SK-N-SH (cell line): Measurements from ENCODE around the gene TRAF1. TPM values are rescaled to one million over a fixed set of nuclear protein-coding genes. Genes with fewer than 3 reads are reported as not detected.

Experiments
- CTCF ChIA-PET: fragments of 300-600, 350-600 bp; formaldehyde crosslinking; extraction: SDS; loops from one replicate; lab custom pipeline; 2021; lab: Yijun Ruan, JAX
- POLR2A ChIA-PET: fragments of 350-600 bp; sonication (Branson Sonifier 250); formaldehyde crosslinking; extraction: SDS; loops from one replicate; lab custom pipeline; 2020; ENCODE audit warnings: antibody characterized with exemption, inconsistent platforms; lab: Yijun Ruan, JAX
- DNase-seq: peaks from one replicate; pipeline ENCODE4 v3.0.0; 2012
- H2AFZ ChIP-seq: fragments of 200-600 bp; sonication (generic); 2 replicates; pipeline ENCODE4 v1.8.1; 2016; ENCODE audit warnings: antibody characterized with exemption, mild to moderate bottlenecking, low read depth
- H3F3A ChIP-seq: fragments of 200-600 bp; sonication (generic); replicated peaks from 2 replicates; pipeline ENCODE3; 2016; ENCODE audit warnings: antibody characterized with exemption, mild to moderate bottlenecking; ENCODE audit not compliant: insufficient read depth
- H3K27ac ChIP-seq, 2 experiments: fragments of 200-500 bp in 1 of 2; fragments of 200-600 bp in 1 of 2; sonication (Bioruptor generic) in 1 of 2; sonication (generic), shearing (Covaris generic) in 1 of 2; 2 replicates each; pipeline versions ENCODE4 v1.5.1 to v1.6.1; 2014 to 2016; ENCODE audit warnings: low read depth in 2 of 2, inconsistent platforms in 1 of 2, low read length in 1 of 2, mild to moderate bottlenecking in 1 of 2, mixed read lengths in 1 of 2
- H3K27me3 ChIP-seq: fragments of 200-600 bp; sonication (generic), shearing (Covaris generic); 2 replicates; pipeline ENCODE4 v1.6.1; 2016; ENCODE audit warnings: mixed run types; ENCODE audit not compliant: insufficient read depth
- H3K36me3 ChIP-seq, 2 experiments: fragments of 200-500 bp in 1 of 2; fragments of 200-600 bp in 1 of 2; sonication (Bioruptor generic) in 1 of 2; sonication (generic) in 1 of 2; replicated peaks in 1 of 2; 2 replicates each; pipeline versions ENCODE3 to v1.5.1; 2014 to 2016; ENCODE audit warnings: low read length in 1 of 2, mild to moderate bottlenecking in 1 of 2; ENCODE audit not compliant: insufficient read depth in 2 of 2, control insufficient read depth in 1 of 2
- H3K4me1 ChIP-seq, 2 experiments: fragments of 200-500 bp in 1 of 2; fragments of 200-600 bp in 1 of 2; sonication (Bioruptor generic) in 1 of 2; sonication (generic), shearing (Covaris generic) in 1 of 2; 2 replicates each; pipeline versions ENCODE4 v1.5.1 to v1.6.1; 2014 to 2016; ENCODE audit warnings: low read depth in 1 of 2, low read length in 1 of 2, mixed run types in 1 of 2; ENCODE audit not compliant: insufficient read depth in 2 of 2, control insufficient read depth in 1 of 2
- H3K4me2 ChIP-seq: fragments of 200-600 bp; sonication (generic), shearing (Covaris generic); 2 replicates; pipeline ENCODE4 v1.6.1; 2017; ENCODE audit warnings: mixed run types
- H3K4me3 ChIP-seq, 2 experiments: fragments of 200-500 bp in 1 of 2; fragments of 200-600 bp in 1 of 2; sonication (Bioruptor generic) in 1 of 2; sonication (generic), shearing (Covaris generic) in 1 of 2; 2 replicates each; pipeline versions ENCODE4 v1.5.1 to v1.8.1; 2014 to 2016; ENCODE audit warnings: low read depth in 2 of 2, inconsistent platforms in 1 of 2, low read length in 1 of 2, mild to moderate bottlenecking in 1 of 2, mixed read lengths in 1 of 2, moderate library complexity in 1 of 2
- H3K79me2 ChIP-seq: fragments of 200-600 bp; sonication (generic); 2 replicates; pipeline ENCODE4 v1.8.1; 2017; ENCODE audit warnings: mild to moderate bottlenecking; ENCODE audit not compliant: insufficient read depth
- H3K9ac ChIP-seq: fragments of 200-600 bp; sonication (generic); 2 replicates; pipeline ENCODE4 v1.6.1; 2017; ENCODE audit warnings: mixed run types
- H3K9me2 ChIP-seq: fragments of 200-600 bp; sonication (generic); 2 replicates; pipeline ENCODE4 v1.6.1; 2017; ENCODE audit warnings: mixed run types
- H3K9me3 ChIP-seq: fragments of 200-600 bp; sonication (generic); 2 replicates; pipeline ENCODE4 v1.6.1; 2017; ENCODE audit warnings: mixed run types, mild to moderate bottlenecking, moderate library complexity
- H4K20me1 ChIP-seq: fragments of 200-600 bp; sonication (generic); 2 replicates; pipeline ENCODE4 v1.6.1; 2017; ENCODE audit warnings: mild to moderate bottlenecking, mixed run types; ENCODE audit not compliant: insufficient read depth
- CHD2 ChIP-seq: fragments of 150-350 bp; IDR thresholded peaks from 2 replicates; pipeline ENCODE4 v1.6.1; 2018; ENCODE audit warnings: low read length; ENCODE audit not compliant: partially characterized antibody
- ELF1 ChIP-seq: IDR thresholded peaks from 2 replicates; pipeline ENCODE4 v1.4.0; 2012
- EP300 ChIP-seq, 2 experiments: IDR thresholded peaks; 2 replicates each; pipeline versions ENCODE4 v1.4.0 to v1.6.1; 2012; ENCODE audit warnings: borderline replicate concordance in 1 of 2, low read depth in 1 of 2, low read length in 1 of 2
- FOSL2 ChIP-seq: IDR thresholded peaks from 2 replicates; pipeline ENCODE4 v1.4.0; 2012; ENCODE audit warnings: low read depth, mild to moderate bottlenecking, moderate library complexity, borderline replicate concordance
- FOXJ3 ChIP-seq: sonication (generic); formaldehyde crosslinking; IDR thresholded peaks from 2 replicates; pipeline ENCODE4 v1.5.1; 2020; ENCODE audit warnings: mild to moderate bottlenecking, missing genetic modification reagents
- FOXM1 ChIP-seq: IDR thresholded peaks from 2 replicates; pipeline ENCODE4 v1.4.0; 2012; ENCODE audit warnings: low read depth, mild to moderate bottlenecking
- GABPA ChIP-seq: IDR thresholded peaks from 2 replicates; pipeline ENCODE4 v1.4.0; 2012; ENCODE audit warnings: low read depth, mild to moderate bottlenecking
- MEF2A ChIP-seq: IDR thresholded peaks from 2 replicates; pipeline ENCODE4 v1.4.0; 2012; ENCODE audit warnings: low read depth, borderline replicate concordance
- MXI1 ChIP-seq: IDR thresholded peaks from 2 replicates; pipeline ENCODE4 v1.6.1; 2012; ENCODE audit warnings: mild to moderate bottlenecking, low read depth, low read length, improper control_type of control experiment
- NRF1 ChIP-seq: IDR thresholded peaks from 2 replicates; pipeline ENCODE4 v1.6.1; 2012; ENCODE audit warnings: low read depth, mild to moderate bottlenecking, low read length
- POLR2AphosphoS5 ChIP-seq: IDR thresholded peaks from 2 replicates; pipeline ENCODE4 v1.6.1; 2012; ENCODE audit warnings: low read depth, low read length
- RCOR1 ChIP-seq: fragments of 150-350 bp; IDR thresholded peaks from 2 replicates; pipeline ENCODE4 v1.6.1; 2017; ENCODE audit warnings: antibody characterized with exemption, low read length
- RFX5 ChIP-seq: IDR thresholded peaks from 2 replicates; pipeline ENCODE4 v1.6.1; 2012; ENCODE audit warnings: mild to moderate bottlenecking, improper control_type of control experiment, low read length
- RXRA ChIP-seq: IDR thresholded peaks from 2 replicates; pipeline ENCODE4 v1.4.0; 2012; ENCODE audit warnings: low read depth, mild to moderate bottlenecking, borderline replicate concordance
- SIN3A ChIP-seq: IDR thresholded peaks from 2 replicates; pipeline ENCODE4 v1.6.1; 2012; ENCODE audit warnings: low read depth, mild to moderate bottlenecking, low read length, moderate library complexity, borderline replicate concordance
- SMC3 ChIP-seq: IDR thresholded peaks from 2 replicates; pipeline ENCODE4 v1.6.1; 2012; ENCODE audit warnings: low read depth, low read length, improper control_type of control experiment
- TCF12 ChIP-seq: IDR thresholded peaks from 2 replicates; pipeline ENCODE4 v1.4.0; 2012
- TEAD4 ChIP-seq: IDR thresholded peaks from 2 replicates; pipeline ENCODE4 v1.4.0; 2012; ENCODE audit warnings: mild to moderate bottlenecking, borderline replicate concordance; ENCODE audit not compliant: insufficient read depth
- WGBS: methylation state at CpG from one replicate; pipeline ENCODE4 v1.1.6; 2017; ENCODE audit warnings: low lambda C conversion rate; 5-methylcytosine and 5-hydroxymethylcytosine counted together
- polyA plus RNA-seq, 3 experiments: library from polyadenylated mRNA; depleted of rRNA; stranded (reverse); fragments of >200 nt; gene quantifications; 2 replicates each; pipeline ENCODE4 v1.2.3, GENCODE V29; 2012
- TF ChIP-seq, protein P1 (sequence below): IDR thresholded peaks from 2 replicates; pipeline ENCODE4; 2012
- TF ChIP-seq, protein P2 (sequence below): fragments of 150-350 bp; IDR thresholded peaks from 2 replicates; pipeline ENCODE4 v1.6.1; 2017; ENCODE audit warnings: antibody characterized with exemption, low read length, low read depth, borderline replicate concordance
- TF ChIP-seq, protein P3 (sequence below): IDR thresholded peaks from 2 replicates; pipeline ENCODE4 v1.4.0; 2012; ENCODE audit warnings: low read depth, borderline replicate concordance
- TF ChIP-seq, protein P4 (sequence below): fragments of 200-600 bp; sonication (generic); IDR thresholded peaks from 2 replicates; pipeline ENCODE4 v1.6.1; 2017; ENCODE audit warnings: antibody characterized with exemption, mild to moderate bottlenecking, moderate library complexity
- TF ChIP-seq, protein P5 (sequence below): IDR thresholded peaks from 2 replicates; pipeline ENCODE4 v1.4.0; 2012; ENCODE audit warnings: low read depth
- TF ChIP-seq, protein P6 (sequence below): fragments of 150-350 bp; IDR thresholded peaks from 2 replicates; pipeline ENCODE4 v1.6.1; 2016; ENCODE audit warnings: mild to moderate bottlenecking, low read depth, low read length
- TF ChIP-seq, protein P7 (sequence below): IDR thresholded peaks from 2 replicates; pipeline ENCODE4 v1.6.1; 2012; ENCODE audit warnings: mild to moderate bottlenecking, low read depth, low read length, moderate library complexity

TRAF1 gene
- polyA plus RNA-seq, 1 of the 3 experiments (the other 2 are of a cell fraction) = 1.2 TPM

DNA sequence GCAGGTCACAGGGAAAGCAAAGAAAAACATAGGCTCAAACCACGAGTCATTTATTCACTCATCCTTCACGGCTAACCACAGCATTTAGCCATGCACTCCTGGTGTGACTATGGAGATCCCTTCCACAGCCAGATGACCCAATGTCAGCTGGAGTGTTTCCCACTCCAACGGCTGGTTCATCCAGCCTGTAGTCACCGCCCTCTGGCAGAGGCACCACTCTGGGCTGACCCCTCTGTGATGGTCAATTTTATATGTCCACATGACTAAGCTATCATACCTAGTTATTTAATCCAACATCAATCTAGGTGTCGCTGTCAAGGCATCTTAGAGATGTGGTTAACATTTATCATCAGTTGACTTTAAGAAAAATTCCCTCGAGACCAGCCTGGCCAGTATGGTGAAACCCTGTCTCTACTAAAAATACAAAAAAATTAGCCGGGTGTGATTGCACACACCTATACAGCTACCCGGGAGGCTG lies 40.1 kb downstream of the TRAF1 start:
- DNase-seq = no peak
- 68% methylated on average over 8 of the region's 8 CpGs for WGBS
- CTCF ChIA-PET = interaction anchor here (1.1 to 1.8 kb wide), 5 partner anchors 9 to 50 kb away, joined by 3 to 4 read pairs (median 4); no protein-coding TSS in a partner anchor
- H3K4me1 ChIP-seq = peaks cover 5 to 11% of the 10 kb centered on the region in 2 experiments; a peak in 2 of 4 replicates
- H2AFZ ChIP-seq = no peak overlapping the region
- H3K4me2 ChIP-seq = no peak overlapping the region
- H3K9me2 ChIP-seq = no peaks in the 10 kb centered on the region
- H3K36me3 ChIP-seq = no peaks in the 10 kb centered on the region
- no peaks in the 10 kb centered on the region for H3F3A ChIP-seq
- H3K79me2 ChIP-seq = no peaks in the 10 kb centered on the region
- no peak overlapping the region for H3K27ac ChIP-seq
- H3K27me3 ChIP-seq = no peaks in the 10 kb centered on the region
- POLR2A ChIA-PET = no interaction called here
- no peaks in the 10 kb centered on the region for H4K20me1 ChIP-seq
- no peak overlapping the region for H3K9ac ChIP-seq
- no peaks in the 10 kb centered on the region for H3K9me3 ChIP-seq
- no peak overlapping the region for H3K4me3 ChIP-seq
- TF ChIP-seq, protein P1, sequence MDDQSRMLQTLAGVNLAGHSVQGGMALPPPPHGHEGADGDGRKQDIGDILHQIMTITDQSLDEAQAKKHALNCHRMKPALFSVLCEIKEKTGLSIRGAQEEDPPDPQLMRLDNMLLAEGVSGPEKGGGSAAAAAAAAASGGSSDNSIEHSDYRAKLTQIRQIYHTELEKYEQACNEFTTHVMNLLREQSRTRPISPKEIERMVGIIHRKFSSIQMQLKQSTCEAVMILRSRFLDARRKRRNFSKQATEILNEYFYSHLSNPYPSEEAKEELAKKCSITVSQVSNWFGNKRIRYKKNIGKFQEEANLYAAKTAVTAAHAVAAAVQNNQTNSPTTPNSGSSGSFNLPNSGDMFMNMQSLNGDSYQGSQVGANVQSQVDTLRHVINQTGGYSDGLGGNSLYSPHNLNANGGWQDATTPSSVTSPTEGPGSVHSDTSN = peak; percentile 92
- TF ChIP-seq MXI1 (no peak), RCOR1 (no peak), TCF12 (peak; percentile 77), EP300 (IDR thresholded peaks at IDR 0.05; ENCODE audit: borderline replicate concordance in 1 of 2, low read depth in 1 of 2, low read length in 1 of 2) (peak in 1 of 2 experiments; percentile 55; a peak in 1 of 4 replicates), POLR2AphosphoS5 (no peak; the same call in 1 of the 2 replicates), TEAD4 (0 out of 2 replicates have a peak, but pooled peaks have one; percentile 16), SIN3A (no peak), RFX5 (no peak), RXRA (peak; percentile 51; the same call in 1 of the 2 replicates), MEF2A (no peak), FOSL2 (peak; percentile 47; the same call in 1 of the 2 replicates), FOXM1 (no peak), FOXJ3 (CRISPR knock-in tag) (no peak), SMC3 (no peak), NRF1 (no peak), CHD2 (no peak), GABPA (no peak), ELF1 (no peak)
- TF ChIP-seq, protein P2, sequence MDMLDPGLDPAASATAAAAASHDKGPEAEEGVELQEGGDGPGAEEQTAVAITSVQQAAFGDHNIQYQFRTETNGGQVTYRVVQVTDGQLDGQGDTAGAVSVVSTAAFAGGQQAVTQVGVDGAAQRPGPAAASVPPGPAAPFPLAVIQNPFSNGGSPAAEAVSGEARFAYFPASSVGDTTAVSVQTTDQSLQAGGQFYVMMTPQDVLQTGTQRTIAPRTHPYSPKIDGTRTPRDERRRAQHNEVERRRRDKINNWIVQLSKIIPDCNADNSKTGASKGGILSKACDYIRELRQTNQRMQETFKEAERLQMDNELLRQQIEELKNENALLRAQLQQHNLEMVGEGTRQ = no peak
- TF ChIP-seq, protein P3, sequence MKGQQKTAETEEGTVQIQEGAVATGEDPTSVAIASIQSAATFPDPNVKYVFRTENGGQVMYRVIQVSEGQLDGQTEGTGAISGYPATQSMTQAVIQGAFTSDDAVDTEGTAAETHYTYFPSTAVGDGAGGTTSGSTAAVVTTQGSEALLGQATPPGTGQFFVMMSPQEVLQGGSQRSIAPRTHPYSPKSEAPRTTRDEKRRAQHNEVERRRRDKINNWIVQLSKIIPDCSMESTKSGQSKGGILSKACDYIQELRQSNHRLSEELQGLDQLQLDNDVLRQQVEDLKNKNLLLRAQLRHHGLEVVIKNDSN = no peak
- TF ChIP-seq, protein P4, sequence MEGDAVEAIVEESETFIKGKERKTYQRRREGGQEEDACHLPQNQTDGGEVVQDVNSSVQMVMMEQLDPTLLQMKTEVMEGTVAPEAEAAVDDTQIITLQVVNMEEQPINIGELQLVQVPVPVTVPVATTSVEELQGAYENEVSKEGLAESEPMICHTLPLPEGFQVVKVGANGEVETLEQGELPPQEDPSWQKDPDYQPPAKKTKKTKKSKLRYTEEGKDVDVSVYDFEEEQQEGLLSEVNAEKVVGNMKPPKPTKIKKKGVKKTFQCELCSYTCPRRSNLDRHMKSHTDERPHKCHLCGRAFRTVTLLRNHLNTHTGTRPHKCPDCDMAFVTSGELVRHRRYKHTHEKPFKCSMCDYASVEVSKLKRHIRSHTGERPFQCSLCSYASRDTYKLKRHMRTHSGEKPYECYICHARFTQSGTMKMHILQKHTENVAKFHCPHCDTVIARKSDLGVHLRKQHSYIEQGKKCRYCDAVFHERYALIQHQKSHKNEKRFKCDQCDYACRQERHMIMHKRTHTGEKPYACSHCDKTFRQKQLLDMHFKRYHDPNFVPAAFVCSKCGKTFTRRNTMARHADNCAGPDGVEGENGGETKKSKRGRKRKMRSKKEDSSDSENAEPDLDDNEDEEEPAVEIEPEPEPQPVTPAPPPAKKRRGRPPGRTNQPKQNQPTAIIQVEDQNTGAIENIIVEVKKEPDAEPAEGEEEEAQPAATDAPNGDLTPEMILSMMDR = no peak
- TF ChIP-seq, protein P5, sequence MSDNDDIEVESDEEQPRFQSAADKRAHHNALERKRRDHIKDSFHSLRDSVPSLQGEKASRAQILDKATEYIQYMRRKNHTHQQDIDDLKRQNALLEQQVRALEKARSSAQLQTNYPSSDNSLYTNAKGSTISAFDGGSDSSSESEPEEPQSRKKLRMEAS = no peak
- TF ChIP-seq, protein P6, sequence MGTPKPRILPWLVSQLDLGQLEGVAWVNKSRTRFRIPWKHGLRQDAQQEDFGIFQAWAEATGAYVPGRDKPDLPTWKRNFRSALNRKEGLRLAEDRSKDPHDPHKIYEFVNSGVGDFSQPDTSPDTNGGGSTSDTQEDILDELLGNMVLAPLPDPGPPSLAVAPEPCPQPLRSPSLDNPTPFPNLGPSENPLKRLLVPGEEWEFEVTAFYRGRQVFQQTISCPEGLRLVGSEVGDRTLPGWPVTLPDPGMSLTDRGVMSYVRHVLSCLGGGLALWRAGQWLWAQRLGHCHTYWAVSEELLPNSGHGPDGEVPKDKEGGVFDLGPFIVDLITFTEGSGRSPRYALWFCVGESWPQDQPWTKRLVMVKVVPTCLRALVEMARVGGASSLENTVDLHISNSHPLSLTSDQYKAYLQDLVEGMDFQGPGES = no peak
- TF ChIP-seq, protein P7, sequence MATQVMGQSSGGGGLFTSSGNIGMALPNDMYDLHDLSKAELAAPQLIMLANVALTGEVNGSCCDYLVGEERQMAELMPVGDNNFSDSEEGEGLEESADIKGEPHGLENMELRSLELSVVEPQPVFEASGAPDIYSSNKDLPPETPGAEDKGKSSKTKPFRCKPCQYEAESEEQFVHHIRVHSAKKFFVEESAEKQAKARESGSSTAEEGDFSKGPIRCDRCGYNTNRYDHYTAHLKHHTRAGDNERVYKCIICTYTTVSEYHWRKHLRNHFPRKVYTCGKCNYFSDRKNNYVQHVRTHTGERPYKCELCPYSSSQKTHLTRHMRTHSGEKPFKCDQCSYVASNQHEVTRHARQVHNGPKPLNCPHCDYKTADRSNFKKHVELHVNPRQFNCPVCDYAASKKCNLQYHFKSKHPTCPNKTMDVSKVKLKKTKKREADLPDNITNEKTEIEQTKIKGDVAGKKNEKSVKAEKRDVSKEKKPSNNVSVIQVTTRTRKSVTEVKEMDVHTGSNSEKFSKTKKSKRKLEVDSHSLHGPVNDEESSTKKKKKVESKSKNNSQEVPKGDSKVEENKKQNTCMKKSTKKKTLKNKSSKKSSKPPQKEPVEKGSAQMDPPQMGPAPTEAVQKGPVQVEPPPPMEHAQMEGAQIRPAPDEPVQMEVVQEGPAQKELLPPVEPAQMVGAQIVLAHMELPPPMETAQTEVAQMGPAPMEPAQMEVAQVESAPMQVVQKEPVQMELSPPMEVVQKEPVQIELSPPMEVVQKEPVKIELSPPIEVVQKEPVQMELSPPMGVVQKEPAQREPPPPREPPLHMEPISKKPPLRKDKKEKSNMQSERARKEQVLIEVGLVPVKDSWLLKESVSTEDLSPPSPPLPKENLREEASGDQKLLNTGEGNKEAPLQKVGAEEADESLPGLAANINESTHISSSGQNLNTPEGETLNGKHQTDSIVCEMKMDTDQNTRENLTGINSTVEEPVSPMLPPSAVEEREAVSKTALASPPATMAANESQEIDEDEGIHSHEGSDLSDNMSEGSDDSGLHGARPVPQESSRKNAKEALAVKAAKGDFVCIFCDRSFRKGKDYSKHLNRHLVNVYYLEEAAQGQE = no peak
